ACC112 (cell line): Measurements from ENCODE around the gene NAALADL2.
"Not testable (repeated sequence)": the region's sequence is repeated elsewhere in the genome, so short reads cannot be mapped to it uniquely, and the experiment has no call there.

Source experiments
- H2AFZ ChIP-seq: fragments of 200-600 bp; sonication (generic); one replicate; pipeline ENCODE4 v1.6.0; 2017; ENCODE audit warnings: antibody characterized with exemption, low read length; ENCODE audit not compliant: unreplicated experiment
- H3K27ac ChIP-seq: fragments of 200-600 bp; sonication (generic); 2 replicates; pipeline ENCODE4 v1.5.1; 2014; ENCODE audit warnings: low read depth, mild to moderate bottlenecking, antibody characterized with exemption, low read length, moderate library complexity
- H3K27me3 ChIP-seq: fragments of 200-600 bp; sonication (generic); 2 replicates; pipeline ENCODE4 v1.6.1; 2014; ENCODE audit warnings: mild to moderate bottlenecking, antibody characterized with exemption, low read length, moderate library complexity, mixed read lengths; ENCODE audit not compliant: insufficient read depth
- H3K36me3 ChIP-seq: fragments of 200-600 bp; sonication (generic); 2 replicates; pipeline ENCODE4 v1.6.1; 2016; ENCODE audit warnings: mild to moderate bottlenecking, antibody characterized with exemption, low read length, moderate library complexity, mixed read lengths; ENCODE audit not compliant: insufficient read depth
- H3K4me1 ChIP-seq: fragments of 200-600 bp; sonication (generic); one replicate; pipeline ENCODE4 v1.6.1; 2016; ENCODE audit warnings: low read length, mixed read lengths; ENCODE audit not compliant: insufficient read depth, unreplicated experiment, control insufficient read depth
- H3K4me3 ChIP-seq: fragments of 200-600 bp; sonication (generic); 2 replicates; pipeline ENCODE4 v1.5.1; 2014; ENCODE audit warnings: mild to moderate bottlenecking, low read depth, low read length
- H3K79me2 ChIP-seq: fragments of 200-600 bp; sonication (generic); one replicate; pipeline ENCODE4 v1.6.0; 2016; ENCODE audit warnings: low read length; ENCODE audit not compliant: control insufficient read depth, unreplicated experiment, insufficient read depth

The NAALADL2 gene

DNA sequence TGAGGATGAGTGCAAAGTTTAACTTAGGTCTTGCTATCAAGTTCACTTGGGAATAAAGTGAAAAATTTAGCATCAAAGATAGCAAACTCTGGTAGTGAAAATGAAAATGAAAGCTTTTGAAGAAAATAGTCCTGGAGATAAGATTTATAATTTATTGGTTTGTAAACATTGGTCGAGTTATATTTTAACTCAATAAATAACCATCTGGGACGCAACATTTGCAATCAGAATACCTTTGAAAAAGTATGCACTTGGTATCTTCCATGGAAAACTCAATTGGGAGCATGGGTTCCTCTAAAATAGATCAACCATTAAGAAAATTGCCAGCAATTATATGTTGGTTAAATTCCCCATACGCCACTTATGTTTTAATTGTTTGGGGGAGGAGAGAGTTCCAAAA is 209.5 kb downstream of the NAALADL2 start:
- no peak overlapping the region for H2AFZ ChIP-seq
- H3K4me3 ChIP-seq = no peak overlapping the region
- H3K27me3 ChIP-seq = no peaks in the 10 kb centered on the region
- no peak overlapping the region for H3K27ac ChIP-seq
- no peaks in the 10 kb centered on the region for H3K79me2 ChIP-seq
- no peaks in the 10 kb centered on the region for H3K36me3 ChIP-seq
- no peaks in the 10 kb centered on the region for H3K4me1 ChIP-seq

DNA sequence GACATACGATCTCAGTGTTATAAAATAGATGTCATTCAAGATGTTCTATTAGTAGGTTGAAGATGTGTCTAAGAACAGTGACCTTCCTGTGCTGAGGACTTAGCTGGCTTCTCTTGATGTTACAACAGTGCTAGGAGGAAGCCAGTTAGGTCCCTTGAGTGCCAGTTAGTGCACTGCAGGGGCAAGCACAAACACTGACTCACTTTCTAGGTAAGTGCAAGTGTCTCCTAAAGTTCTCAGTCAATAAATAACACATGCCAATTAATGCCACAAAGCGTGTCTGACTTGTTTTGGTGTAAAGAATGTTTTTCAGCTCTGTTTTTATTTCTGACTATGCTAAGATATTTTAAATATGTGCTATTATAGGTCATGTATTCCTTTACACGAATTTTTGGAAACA is 211.8 kb downstream of the NAALADL2 start:
- H3K4me1 ChIP-seq = no peaks in the 10 kb centered on the region
- no peak overlapping the region for H3K4me3 ChIP-seq
- H3K36me3 ChIP-seq = no peaks in the 10 kb centered on the region
- H3K79me2 ChIP-seq = no peaks in the 10 kb centered on the region
- no peak overlapping the region for H3K27ac ChIP-seq
- no peak overlapping the region for H2AFZ ChIP-seq
- no peaks in the 10 kb centered on the region for H3K27me3 ChIP-seq

DNA sequence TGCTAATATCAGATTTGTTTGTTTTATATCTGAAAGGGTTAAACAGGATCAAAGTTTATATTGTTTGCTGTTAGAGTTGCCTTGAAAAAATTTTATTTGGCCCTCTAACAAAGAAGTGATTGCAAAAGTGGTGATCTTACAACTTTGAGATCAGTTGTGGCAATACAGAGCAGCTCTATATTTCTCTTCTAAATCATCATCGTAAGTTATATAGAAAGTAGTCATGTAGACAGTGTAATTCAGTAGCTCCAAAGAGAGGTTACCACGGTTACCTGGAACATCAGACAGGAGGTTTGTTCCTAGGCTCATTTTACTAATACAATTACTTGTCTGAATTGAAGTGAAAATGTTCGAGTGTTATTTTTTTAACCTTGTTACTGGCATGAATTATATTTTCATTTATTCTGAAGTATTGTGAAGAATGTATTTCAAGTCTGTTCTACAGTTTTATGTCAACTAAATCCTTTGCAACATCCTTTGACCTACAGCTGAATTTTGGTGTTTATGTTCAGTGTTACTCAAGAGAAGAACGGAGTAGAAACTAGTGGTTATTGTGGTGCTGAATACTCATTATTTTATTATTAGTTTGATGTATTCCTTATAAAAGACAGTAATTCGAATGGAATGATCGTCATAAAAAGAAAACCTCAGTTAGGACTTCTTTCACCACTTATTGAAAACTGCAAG is 214.2 kb downstream of the NAALADL2 start:
- Histone ChIP-seq H3K27ac (no peak overlapping the region), H3K4me3 (no peak overlapping the region), H3K79me2 (no peaks in the 10 kb centered on the region), H2AFZ (peak overlapping the region; percentile 7), H3K27me3 (no peaks in the 10 kb centered on the region), H3K36me3 (no peaks in the 10 kb centered on the region), H3K4me1 (no peaks in the 10 kb centered on the region)

DNA sequence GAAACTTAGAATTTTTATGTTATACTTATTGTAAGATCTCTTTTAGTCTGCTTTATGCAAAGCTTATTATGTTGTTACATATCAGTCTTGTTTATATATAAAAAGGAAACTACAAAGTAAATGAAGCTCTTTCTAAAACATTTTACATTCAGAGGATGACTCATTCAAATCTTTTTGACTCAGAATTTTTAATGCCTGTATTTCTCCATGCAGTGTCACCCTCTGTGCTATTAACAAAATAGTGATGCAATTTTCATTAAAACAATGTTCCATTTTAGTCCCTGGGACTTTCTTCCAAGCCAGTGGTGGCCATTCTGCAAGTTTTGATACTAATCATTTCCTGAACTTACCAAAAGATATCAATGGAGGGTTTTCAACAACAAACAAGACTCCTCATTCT is 216.1 kb downstream of the NAALADL2 start:
- H3K4me1 ChIP-seq = no peaks in the 10 kb centered on the region
- H3K4me3 ChIP-seq = no peak overlapping the region
- no peaks in the 10 kb centered on the region for H3K79me2 ChIP-seq
- H3K36me3 ChIP-seq = no peaks in the 10 kb centered on the region
- H3K27me3 ChIP-seq = no peaks in the 10 kb centered on the region
- H3K27ac ChIP-seq = no peak overlapping the region
- H2AFZ ChIP-seq = no peak overlapping the region

DNA sequence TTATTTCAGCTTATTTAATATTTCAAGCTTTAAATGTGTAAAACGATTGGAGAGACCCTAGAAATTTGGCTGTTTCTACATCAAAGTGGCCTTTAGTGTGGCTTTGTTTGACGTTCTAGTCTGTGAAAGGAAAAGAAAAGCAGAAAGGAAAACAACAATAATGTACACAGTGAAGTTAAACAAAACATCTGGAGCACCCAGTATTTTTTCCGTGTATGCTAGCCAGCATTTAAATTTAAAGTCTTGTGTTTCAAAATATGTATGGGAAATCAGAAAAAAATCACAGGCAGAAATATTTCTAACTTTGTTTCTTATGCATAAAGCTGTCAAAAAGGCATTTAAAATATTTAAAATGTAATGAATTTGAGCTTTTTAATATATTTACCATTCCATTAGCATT is 218.1 kb downstream of the NAALADL2 start:
- Histone ChIP-seq H3K36me3 (no peaks in the 10 kb centered on the region), H3K27me3 (no peaks in the 10 kb centered on the region), H3K79me2 (no peaks in the 10 kb centered on the region), H3K27ac (no peak overlapping the region), H3K4me1 (no peaks in the 10 kb centered on the region), H3K4me3 (no peak overlapping the region), H2AFZ (no peak overlapping the region)

DNA sequence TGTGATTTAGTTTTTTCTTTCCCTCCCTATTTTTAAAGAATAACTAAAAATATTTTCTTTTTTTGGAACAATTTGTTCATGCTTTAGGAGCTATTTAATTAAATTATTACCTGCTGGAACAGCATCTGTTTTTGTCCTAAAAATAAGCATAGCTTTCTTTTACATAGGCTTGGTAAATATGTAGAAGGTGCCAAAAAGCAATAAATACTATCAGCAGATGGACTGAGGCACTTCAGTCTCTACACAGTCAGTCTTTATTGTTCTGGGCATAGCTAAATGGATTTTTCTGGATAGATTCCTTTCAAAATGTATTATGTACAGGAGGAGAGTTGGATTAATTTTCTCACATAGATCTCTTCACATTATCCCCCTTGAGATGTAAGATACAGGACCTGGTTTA is 223.5 kb downstream of the NAALADL2 start:
- H3K4me3 ChIP-seq = no peak overlapping the region
- H3K79me2 ChIP-seq = no peaks in the 10 kb centered on the region

DNA sequence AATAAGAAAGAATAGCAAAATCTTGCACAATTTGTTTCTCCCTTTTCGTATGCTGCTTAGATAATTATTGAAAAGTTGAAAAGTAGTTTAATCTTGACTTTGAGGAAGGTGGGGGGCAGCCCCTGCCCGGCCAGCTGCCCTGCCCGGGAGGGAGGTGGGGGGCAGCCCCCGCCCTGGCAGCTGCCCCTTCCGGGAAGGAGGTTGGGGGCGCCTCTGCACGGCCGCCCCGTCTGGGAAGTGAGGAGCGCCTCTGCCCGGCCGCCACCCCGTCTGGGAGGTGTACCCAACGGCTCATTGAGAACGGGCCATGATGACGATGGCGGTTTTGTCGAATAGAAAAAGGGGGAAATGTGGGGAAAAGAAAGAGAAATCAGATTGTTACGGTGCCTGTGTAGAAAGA is 228.0 kb downstream of the NAALADL2 start:
- H3K36me3 ChIP-seq, H3K79me2 ChIP-seq, H3K27ac ChIP-seq, H3K4me1 ChIP-seq, H3K4me3 ChIP-seq, H3K27me3 ChIP-seq, H2AFZ ChIP-seq: not testable (repeated sequence)

More for the DNA sequence above, 223.5 kb downstream of the NAALADL2 start:
- no peak overlapping the region for H2AFZ ChIP-seq
- H3K27me3 ChIP-seq = no peaks in the 10 kb centered on the region
- H3K4me1 ChIP-seq = no peaks in the 10 kb centered on the region
- H3K27ac ChIP-seq = no peak overlapping the region
- H3K36me3 ChIP-seq = no peaks in the 10 kb centered on the region

DNA sequence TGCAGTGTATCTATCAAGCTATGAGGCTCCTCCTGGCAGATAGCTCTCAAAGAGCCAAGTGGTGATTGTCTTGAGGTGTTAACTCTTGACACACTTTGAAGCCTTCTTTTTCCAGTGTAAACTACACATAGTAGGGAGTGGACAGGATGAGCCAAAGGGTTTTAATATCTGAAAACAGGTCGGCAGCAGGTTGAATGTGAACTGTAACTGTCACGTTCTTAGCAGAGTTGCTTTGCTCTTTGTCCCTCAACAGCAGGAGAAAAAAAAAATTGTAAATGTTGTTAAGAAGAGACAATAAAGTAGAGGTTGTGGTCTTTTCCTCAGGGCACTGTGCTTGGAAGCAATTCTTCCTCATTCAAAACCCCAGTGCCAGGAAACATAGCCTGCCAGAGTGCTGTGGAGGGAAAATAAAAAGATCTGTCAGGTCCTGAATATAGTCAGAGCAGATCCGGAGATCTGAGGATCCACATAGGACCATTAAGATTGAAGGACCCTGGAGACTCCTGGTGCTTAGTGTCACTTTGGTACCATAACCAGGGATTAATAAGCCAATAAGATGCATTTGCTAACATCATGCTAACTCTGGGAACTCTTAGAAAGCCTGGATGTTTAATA is 229.7 kb downstream of the NAALADL2 start:
- no peak overlapping the region for H2AFZ ChIP-seq
- H3K4me1 ChIP-seq = no peaks in the 10 kb centered on the region
- H3K27ac ChIP-seq = no peak overlapping the region
- H3K79me2 ChIP-seq = no peaks in the 10 kb centered on the region
- no peaks in the 10 kb centered on the region for H3K27me3 ChIP-seq
- no peak overlapping the region for H3K4me3 ChIP-seq
- no peaks in the 10 kb centered on the region for H3K36me3 ChIP-seq

DNA sequence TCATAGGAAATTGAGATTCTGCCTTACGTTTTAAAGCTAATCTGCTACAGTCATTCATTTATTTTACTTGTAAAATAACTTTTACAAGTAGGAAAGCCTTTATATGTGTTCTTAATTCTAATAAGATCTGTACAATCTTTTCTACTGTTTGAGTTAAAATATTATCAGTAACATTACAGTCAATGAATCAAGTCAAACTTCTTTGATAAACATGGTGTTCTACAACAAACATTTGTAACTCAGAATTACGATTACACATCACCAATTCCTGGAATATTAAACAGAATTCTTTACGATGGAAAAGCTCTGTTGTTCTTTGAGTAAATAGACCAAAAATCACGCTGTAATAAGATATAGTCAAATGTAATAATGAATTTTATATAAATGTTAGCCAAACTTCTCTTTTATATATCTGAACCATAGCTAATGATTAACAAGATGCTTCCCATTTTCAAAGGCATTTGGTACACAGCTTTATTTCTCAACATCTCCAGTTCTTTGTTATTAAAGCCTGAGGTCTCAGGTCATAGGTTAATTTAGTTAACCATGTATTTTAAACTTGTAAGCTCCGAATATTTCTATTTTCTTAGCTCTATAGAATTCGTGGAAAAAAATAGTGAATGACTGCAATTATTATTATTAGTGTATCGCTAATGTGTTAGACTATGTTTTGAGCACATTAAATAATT is 232.4 kb downstream of the NAALADL2 start:
- H2AFZ ChIP-seq = no peak overlapping the region
- H3K4me1 ChIP-seq = no peaks in the 10 kb centered on the region
- H3K27ac ChIP-seq = no peak overlapping the region
- no peaks in the 10 kb centered on the region for H3K27me3 ChIP-seq
- no peaks in the 10 kb centered on the region for H3K36me3 ChIP-seq
- H3K79me2 ChIP-seq = no peaks in the 10 kb centered on the region
- no peak overlapping the region for H3K4me3 ChIP-seq

DNA sequence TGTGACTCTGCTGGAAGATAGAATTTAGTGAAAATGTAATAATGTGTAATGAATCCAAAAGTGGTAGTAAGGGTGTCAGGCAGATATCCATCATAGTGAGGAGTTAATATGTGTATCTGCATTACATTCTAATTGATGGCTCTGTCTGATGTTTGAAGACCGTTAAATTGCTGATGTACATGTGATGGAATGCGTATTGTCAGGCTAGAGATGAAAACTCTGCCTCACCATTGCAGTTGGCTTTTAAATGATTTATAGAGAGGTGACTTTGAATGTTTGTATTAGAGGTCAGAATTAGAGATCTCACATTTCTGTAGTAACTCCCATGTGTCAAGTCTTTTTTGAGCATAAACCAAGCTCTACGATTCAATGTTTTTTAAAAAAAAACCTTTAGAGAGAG is 234.6 kb downstream of the NAALADL2 start:
- Histone ChIP-seq H3K4me1 (no peaks in the 10 kb centered on the region), H3K27ac (no peak overlapping the region), H2AFZ (no peak overlapping the region), H3K79me2 (no peaks in the 10 kb centered on the region), H3K27me3 (no peaks in the 10 kb centered on the region), H3K36me3 (no peaks in the 10 kb centered on the region), H3K4me3 (no peak overlapping the region)

DNA sequence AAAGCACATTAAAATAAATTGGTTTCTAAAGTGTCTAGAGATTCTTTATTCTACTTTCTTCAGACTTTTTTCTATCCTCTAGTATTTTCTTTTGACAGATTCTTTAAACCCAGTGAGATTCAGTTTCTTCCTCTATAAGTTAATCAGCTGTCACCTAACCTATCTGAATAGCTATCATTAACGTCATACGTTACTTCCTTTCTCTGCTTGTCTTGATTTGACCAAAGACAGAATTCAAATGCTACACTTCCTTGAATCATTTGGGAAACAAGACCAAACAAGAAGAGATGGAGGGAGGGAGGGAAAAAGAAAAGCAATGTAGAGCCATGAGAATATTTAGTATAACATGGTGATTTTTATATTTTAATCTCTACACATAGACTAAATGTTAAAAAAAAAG is 235.2 kb downstream of the NAALADL2 start:
- no peaks in the 10 kb centered on the region for H3K79me2 ChIP-seq
- no peaks in the 10 kb centered on the region for H3K4me1 ChIP-seq
- no peak overlapping the region for H2AFZ ChIP-seq
- H3K27me3 ChIP-seq = no peaks in the 10 kb centered on the region
- no peak overlapping the region for H3K27ac ChIP-seq
- H3K4me3 ChIP-seq = no peak overlapping the region
- no peaks in the 10 kb centered on the region for H3K36me3 ChIP-seq
